Loucy (cell line): ENCODE measurements around the gene KATNB1.

Experiments
- EZH2phosphoT487 ChIP-seq: fragments of 200-600 bp; IDR thresholded peaks from 2 replicates; pipeline ENCODE4 v1.6.1; 2018; ENCODE audit warnings: antibody characterized with exemption, mild to moderate bottlenecking, moderate library complexity, borderline replicate concordance
- TF ChIP-seq, protein P1 (sequence below): fragments of 200-600 bp; sonication (generic); conservative IDR thresholded peaks from 2 replicates; pipeline ENCODE4 v1.5.1; 2014; ENCODE audit warnings: mild to moderate bottlenecking, antibody characterized with exemption, low read length

DNA sequence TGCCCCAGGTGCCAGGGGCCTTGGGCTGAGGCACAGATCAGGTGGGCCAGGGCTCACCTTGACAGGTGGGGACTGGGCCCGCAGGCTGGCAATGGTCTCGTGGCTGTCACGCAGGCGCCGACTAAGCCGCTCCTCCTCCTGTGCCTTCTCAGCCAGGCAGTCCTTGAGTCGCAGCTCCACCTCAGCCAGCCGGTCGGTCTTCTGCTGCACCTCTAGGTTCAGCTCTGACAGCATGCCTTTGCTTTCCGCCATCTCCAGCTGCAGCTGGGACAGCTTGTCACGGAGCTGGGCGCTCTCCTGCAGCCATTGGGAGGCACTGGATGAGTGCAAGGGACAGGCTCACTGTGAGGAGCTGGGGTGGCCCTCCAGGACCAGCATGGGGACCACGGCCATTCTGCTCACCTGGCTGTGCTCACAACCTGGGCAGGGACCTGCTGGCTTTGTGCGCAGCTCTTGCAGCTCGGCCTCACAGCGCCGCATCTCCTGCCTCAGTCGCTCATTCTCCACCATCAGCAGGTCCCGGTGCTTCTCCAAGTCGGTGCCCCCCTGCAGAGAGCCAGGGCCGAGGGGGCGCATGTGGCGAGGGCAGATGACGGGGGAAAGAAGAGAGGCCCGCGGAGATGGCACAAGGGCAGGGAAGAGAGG lies 35.7 kb downstream of the KATNB1 start:
- TF ChIP-seq, protein P1, sequence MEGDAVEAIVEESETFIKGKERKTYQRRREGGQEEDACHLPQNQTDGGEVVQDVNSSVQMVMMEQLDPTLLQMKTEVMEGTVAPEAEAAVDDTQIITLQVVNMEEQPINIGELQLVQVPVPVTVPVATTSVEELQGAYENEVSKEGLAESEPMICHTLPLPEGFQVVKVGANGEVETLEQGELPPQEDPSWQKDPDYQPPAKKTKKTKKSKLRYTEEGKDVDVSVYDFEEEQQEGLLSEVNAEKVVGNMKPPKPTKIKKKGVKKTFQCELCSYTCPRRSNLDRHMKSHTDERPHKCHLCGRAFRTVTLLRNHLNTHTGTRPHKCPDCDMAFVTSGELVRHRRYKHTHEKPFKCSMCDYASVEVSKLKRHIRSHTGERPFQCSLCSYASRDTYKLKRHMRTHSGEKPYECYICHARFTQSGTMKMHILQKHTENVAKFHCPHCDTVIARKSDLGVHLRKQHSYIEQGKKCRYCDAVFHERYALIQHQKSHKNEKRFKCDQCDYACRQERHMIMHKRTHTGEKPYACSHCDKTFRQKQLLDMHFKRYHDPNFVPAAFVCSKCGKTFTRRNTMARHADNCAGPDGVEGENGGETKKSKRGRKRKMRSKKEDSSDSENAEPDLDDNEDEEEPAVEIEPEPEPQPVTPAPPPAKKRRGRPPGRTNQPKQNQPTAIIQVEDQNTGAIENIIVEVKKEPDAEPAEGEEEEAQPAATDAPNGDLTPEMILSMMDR, result no peak
- TF ChIP-seq EZH2phosphoT487, result no peak
